Subcutaneous adipose tissue (tissue), 4 donors: ENCODE results near the gene AHNAK2. TPM values are rescaled to one million over a fixed set of nuclear protein-coding genes. Genes with fewer than 3 reads are reported as not detected.

ENCODE experiments used
- total RNA-seq, 4 donors: library from RNA; depleted of rRNA; stranded (reverse); fragments of >200 nt; gene quantifications; one replicate each; pipeline ENCODE4 v1.1.0, GENCODE V29; 2016
- TF ChIP-seq, protein P1 (sequence below): fragments of 450-650 bp; IDR thresholded peaks from one replicate; pipeline ENCODE4 v1.5.1; 2016; ENCODE audit warnings: low read depth, mild to moderate bottlenecking, control low read depth, antibody characterized with exemption, moderate library complexity

Gene AHNAK2
- total RNA-seq, 4 donors from 2014 or later, result 36.9 to 77.5 (median 43.9) TPM

DNA sequence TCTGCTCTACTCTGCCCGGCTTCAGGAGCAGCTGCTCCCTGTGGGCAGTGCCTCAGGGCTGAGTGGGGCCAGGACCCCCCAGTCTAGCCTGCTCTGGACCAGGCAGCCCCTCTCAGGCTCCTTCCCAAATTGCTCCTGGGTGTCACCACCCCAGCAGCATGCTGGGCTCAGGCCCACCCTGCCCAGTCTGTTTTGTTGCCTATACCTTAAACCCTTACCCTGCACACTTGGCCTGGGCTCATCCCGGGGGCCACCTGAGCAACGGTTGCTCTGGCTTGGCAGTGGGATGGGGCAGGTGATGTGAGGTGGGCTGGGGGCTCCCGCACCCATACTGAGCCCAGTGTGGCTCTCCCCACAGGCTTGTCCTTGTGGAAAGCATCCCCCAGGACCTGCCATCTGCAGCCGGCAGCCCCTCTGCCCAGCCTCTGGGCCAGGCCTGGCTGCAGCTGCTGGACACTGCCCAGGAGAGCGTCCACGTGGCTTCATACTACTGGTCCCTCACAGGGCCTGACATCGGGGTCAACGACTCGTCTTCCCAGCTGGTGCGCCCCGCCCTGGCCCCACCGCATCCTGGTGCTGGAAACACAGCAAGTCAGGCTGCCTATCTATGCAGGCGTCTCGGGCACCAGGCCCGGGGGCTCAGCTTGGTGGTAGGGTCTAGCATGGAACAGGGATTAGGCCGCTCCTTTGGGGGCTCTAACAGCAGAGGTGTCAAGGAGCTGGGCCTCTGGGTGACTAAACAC lies 49.6 kb downstream of the AHNAK2 start:
- TF ChIP-seq, protein P1, sequence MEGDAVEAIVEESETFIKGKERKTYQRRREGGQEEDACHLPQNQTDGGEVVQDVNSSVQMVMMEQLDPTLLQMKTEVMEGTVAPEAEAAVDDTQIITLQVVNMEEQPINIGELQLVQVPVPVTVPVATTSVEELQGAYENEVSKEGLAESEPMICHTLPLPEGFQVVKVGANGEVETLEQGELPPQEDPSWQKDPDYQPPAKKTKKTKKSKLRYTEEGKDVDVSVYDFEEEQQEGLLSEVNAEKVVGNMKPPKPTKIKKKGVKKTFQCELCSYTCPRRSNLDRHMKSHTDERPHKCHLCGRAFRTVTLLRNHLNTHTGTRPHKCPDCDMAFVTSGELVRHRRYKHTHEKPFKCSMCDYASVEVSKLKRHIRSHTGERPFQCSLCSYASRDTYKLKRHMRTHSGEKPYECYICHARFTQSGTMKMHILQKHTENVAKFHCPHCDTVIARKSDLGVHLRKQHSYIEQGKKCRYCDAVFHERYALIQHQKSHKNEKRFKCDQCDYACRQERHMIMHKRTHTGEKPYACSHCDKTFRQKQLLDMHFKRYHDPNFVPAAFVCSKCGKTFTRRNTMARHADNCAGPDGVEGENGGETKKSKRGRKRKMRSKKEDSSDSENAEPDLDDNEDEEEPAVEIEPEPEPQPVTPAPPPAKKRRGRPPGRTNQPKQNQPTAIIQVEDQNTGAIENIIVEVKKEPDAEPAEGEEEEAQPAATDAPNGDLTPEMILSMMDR, result no peak

DNA sequence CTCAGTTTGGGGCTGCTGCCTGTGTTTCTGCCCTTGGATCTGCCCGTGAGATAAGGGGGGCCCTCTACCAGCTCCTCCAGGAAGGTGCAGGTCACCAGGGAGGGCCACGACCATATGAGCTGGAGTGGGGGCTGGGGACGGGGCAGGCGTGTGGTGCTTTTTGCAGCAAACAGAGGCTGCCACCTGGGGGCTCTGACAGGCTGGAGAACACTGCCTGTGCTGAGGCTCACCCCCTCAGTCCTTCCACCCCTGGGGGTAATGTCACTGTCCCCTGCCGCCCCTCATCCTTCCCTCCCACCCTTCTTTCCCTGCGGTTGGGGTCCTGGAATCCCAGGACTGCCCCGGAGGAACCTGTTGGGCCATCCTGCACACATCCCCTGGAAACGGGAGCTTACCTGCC lies 50.3 kb downstream of the AHNAK2 start:
- TF ChIP-seq, protein P1, result no peak

DNA sequence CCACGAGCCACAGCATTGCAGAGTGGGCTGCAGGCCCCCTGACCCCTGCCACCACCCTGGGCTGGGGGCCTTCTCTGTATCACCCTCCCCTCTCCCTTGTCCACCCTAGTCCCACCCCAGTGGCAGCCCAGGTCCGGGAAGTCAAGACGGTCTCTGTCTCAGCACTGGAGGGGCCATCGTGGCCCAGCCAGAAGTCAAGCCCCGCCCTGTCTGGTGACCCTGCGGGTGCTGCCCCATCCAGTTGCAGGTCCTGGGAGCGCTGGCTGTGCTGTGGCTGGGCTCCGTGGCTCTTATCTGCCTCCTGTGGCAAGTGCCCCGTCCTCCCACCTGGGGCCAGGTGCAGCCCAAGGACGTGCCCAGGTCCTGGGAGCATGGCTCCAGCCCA lies 50.8 kb downstream of the AHNAK2 start:
- TF ChIP-seq, protein P1, result no peak

DNA sequence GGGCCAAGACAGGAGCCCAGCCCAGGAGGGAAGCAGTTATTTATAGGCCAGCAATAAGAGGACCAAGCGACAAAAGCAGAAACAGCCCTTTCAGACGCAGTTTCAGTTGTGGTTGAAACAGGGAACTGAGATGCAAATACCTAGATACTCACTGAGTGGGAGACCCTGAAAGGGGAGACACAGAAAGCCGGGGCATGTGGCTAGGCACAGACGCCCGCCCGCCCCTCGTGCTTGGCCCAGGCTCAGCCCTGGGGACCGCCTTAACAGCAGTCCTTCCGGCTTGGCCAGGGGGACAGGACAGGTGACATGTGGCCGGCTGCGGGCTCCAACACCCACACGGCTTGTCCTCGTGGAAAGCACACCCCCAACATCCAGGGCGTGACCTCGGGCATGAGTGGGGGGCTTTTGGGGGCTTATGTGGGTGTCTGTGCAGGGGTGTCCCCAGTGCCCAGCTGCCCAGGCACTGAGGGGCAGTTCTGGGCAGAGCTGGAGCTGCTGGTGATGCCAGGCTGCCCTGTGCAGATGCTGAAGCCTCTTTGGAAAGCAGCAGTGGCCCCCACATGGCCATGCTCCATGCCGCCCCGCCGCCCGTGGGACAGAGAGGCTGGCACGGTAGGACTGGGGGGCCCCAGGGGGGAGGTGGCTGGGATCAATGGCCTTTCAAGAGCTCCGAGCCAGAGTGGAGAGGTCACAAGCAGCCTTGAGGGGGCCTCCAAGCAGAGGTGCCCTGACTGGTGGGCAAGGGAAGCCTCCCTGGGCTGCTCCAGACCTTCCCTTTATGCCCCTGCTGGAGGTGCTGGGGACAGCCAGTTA lies 51.3 kb downstream of the AHNAK2 start:
- TF ChIP-seq, protein P1, result no peak

DNA sequence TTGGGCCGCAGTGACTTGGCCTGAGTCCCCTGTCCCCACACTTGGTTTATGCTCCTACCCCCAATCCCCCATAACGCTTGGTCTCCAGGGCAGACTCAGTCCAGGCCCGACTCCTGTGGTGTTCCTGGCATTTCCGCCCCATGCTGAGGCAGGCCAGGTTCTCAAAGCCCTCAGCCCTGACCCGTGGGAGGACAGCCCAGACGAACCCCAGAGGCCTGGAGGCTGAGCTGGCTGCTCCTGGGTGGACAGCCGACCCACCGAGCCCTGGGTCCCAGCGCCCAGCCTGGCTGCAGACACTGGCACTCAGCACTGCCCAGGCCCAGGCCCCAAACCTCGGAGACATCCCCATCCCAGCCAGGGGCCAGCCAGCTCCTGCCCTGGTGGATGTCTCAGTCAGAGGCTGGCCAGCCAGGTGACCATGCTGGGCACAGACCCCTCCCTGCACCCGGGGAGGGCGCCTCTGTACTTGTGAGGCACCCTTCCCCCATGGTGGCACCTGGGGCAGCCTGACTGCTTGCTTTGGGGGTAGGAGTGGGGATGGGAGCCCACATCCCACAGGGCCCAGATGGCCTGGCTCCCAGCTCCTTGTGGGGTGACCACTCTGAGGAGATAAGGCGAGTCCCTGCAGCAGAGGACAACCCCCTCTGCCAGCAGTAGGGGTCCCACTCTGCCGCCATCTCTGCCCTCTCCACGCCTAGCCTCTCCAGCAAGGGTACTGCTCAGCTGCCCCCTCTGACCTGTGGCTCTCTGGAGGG lies 52.1 kb downstream of the AHNAK2 start:
- TF ChIP-seq, protein P1, result no peak

DNA sequence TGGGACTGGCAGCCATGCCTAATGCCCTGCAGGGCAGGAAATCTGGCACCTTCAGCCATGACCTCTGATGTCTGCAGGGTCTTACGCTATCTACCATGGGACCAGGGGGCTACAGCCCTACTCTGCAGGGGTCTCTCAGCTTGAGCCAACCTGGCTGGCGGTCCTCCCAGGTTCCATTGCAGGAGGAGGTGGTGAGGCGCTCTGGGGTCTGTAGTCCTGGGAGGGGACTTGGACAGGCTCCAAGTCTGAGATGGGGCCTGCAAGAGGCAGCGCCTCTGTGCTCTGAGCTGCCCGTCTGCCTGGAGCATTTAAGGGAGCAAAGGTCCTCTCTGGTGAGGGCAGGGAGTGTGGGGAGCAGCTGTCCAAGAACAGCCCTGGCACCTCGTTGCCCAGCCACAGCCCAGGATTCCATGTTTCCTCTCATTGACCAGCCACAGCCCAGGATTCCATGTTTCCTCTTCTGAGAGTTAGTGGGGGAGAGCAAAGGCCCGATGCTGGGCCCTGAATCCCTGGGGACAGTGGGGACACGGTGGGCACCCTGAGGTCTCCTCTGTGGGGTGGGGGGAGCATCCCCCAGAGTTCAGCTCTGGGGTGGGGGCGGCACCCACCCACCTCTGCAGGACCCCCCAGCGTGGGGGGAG lies 52.8 kb downstream of the AHNAK2 start:
- TF ChIP-seq, protein P1, result no peak
